HG02571 (cell line): ENCODE measurements around the gene ZFP62.

Experiments
- ATAC-seq: cut with Tn5 transposase; IDR thresholded peaks from one replicate; pipeline ENCODE4 v1.9.1; 2021; ENCODE audit warnings: mild to moderate bottlenecking, moderate library complexity; ENCODE audit not compliant: unreplicated experiment

Gene ZFP62

DNA sequence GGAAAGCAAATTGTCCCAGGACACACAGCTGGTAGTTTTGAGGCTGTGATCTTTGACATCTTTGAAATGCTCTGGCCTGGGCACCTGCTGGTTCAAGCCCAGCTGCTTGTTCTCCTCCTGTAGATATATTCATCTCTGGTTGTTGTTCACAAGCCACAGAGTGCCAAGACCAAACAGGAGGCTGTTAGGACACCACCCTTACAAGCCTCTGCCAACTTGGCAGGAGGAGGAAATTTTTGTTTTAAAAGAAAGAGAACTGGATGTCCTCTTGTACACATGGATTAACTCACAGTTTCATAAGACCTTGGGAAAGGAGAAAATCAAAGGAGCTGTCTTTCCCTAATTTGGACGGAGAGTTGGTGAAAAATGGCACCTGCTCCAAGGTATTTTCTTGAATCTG lies 8.5 kb upstream of the ZFP62 start:
- ATAC-seq = no peak

DNA sequence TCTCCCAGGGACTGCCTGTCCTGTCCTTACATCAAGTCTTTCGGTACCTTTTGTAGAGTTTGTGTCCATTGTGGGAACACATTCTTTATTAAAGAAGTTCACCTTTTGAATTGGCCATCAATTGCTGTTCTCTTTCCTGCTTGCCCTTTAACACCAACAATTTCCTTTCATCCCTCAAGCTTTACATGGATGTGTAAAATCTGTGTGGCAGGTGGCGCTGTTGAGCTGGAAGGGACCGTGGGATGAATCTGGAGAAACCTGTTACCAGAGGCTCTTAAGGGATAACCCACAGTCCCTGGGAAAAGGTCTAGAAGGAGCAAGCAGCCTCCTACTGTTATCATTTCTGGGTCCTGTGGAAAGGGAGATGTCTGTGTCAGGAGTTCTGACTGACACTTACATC lies 7.9 kb upstream of the ZFP62 start:
- no peak for ATAC-seq

DNA sequence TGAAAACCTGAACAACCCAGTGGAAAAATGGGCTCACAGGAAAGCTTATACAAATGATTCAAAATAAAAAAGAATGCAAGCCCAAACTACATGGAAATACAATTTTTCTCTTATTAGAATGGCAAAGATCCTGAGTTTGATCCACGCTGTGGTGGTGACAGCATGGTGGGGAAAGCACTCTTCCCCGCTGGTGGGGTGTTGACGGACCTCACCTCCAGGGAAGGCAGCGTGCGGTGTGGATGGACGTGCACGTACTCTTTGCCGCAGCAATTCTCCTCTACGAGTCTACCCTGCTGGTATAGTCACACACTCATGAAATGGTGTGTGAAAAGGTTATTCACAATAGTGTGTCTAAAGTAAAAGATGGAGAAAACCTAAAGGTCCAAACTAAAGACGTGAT lies 5.9 kb upstream of the ZFP62 start:
- ATAC-seq = no peak

DNA sequence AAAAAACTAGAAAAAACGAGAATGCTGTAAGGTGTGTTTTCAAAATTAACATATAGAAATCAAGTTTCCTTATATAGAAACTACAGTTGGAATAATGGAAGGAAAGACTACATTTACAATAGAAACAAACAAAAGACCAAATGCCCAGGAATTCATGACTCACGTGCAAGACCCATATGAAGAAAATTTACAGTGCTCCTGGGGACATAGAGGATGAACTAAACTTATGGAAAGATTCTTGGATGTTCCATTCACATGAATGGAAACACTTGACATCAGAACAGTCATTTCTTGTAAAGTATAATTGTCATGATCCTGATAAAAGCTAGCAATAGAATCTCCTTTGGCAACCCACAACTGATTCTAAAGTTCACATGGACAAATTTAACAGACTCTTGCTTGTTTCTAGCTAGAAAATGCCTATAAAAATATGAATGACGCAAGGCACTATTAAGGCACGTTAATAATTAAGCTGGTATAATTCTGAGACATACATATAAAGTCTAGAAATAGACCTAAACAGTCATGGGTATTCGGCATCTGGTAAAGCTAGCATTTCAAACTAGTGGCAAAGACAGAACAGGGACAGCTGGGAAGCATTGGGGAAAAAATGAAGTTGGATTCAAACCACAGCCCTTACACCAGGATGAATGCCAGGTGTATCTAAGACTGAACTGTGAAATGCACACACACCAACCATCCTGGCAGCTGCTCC lies 5.1 kb upstream of the ZFP62 start:
- no peak for ATAC-seq

DNA sequence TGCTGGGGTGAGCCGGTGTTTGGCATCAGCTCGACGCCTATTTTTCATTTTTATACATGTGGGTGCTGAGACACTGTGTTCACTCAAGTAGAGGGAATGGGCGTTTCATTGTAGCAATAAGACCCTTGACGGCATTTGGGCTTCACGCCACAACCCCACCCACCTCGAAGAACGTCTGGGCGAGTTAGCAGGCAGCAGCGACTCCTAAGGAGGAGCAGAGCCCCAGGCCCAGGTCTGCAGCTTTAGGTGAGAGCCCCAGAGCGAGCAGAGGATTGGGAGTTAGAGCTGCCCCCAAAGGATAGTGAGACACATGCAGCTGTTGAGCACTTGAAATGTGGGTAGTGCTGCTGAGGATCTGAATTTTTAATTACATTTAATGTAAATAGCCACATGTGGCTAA lies 1.6 kb upstream of the ZFP62 start:
- ATAC-seq = no peak

DNA sequence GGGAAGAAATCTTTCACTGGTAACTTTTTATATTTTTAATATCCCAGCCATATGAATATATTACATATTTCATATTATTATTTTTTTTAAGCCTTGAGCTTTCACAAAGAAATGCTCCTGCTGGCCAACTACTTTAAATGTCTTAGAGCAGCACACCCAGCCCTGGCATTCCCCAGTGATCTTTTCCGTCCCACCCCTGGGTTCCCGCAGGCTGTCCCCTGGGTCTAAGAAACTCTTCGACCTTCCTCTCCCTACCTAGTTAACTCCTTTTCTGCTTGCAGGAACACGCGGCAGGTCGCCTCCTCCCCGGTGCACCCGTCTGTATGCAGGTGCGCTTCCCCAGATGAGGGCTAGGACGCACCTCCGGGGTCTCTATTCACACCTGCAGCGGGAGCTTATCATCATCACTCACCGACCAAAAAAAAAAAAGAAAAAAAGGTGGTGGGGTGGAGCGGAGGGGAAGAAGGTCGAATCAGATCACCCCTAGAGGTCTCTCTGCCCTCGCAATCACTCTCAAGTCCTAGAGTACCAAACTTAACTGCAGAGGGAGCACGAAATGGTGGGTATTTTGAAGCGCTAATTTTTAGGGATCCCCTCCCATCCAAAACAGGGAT lies 696 bp downstream of the ZFP62 start:
- peak; percentile 45 for ATAC-seq

DNA sequence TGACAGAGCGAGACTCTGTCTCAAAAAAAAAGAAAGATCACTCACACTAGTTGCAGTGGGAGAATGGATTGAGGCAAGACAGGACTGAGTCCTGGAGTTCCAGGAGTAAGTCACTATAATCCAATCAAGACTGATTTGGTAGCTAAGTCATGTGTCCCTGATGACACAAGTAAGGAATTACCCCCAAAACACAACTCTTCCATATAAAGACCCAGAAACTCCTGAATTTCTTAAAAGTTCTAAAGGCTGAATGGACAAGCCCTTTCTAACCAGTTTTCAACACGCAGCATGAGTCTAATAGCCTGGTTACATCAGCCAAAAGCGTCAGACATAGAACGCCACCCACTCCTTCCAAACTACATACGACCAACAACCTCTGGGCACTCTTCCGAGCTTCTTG lies 2.5 kb downstream of the ZFP62 start:
- ATAC-seq = no peak

DNA sequence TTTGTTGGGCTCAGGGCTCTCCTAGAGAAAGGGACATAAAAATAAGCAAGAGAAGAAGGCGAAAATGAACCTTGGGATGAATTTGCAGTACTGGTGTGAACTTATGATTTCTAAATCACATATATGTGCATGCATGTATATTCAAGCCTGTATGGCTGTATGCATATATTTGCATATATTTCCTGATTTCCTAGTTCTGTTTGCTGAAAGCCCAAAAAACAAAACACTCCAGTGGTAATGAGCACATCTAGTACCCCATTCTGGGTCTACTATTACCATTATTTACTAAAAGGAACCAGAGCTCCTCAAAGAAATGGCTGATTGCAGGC lies 7.3 kb downstream of the ZFP62 start:
- ATAC-seq = no peak

DNA sequence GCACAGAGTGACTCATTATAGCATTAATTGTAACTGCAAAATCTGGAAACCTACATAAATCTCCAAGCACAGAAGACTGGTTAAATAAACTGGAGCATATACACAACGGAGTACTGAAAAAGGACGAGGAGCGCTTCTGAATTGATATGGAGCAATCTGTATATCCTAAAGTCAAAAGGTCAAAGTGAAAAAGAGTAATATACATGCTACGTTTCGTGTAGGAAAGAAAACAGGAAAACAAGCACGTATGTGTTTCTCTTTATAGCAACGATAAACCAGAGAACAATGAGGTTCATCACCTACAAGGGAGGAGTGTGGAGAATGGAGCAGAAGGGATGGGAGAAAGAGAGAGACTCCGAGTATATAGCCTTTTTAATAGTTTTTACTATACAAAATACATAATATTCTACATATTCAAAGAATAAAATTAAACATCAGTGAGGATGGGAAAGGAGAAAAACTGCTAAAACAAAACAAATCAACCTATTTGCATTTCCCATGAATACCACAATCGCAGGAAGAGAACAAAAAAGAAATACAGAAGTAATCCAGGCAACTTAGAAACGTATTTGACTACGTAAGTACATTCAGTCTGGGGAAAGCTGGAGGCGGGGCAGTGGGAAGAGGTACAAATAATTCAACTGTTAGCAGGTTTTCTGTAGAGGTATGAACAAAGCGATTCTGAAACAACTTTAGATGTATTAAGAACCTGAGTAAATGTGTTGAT lies 7.8 kb downstream of the ZFP62 start:
- no peak for ATAC-seq

DNA sequence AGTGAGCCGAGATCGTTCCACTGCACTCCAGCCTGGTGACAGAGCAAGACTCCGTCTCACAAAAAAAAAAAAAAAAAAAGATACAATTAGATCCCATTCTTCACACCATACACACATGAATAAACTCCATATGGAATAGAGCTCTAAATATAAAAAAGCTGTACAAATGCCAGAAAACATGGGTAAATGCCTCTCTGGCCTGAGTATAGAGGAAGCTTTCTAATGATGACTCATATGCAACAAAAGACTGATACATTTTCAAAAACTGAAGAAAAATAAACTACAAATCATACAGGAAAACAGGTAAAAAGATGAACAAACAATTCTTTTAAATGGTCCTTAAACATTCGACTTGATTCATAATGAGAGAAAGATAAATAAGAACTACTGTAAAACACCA lies 8.6 kb downstream of the ZFP62 start:
- ATAC-seq = no peak

DNA sequence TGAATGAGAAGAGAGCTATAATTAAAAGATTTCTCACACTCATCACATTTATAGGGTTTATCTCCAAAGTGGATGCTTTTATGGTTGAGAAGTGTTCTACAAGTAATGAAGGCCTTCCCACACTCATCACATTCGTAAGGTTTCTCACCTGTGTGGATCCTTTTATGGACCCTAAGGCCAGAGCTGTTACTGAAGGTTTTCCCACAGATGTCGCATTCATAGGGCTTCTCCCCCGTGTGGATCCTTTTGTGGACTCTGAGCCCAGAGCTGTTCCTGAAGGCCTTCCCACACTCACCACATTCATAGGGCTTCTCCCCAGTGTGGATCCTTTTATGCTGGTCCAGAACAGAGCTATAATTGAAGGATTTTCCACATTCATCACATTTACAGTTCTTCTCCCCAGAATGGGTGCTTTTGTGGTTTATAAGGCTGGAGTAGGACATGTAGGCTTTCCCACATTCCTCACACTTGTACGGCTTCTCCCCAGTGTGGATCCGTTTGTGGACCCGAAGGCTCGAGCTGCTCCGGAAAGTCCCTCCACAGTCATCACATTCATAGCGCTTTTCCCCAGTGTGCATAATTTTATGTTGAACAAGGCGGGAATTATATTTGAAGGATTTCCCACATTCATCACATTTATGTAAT lies 10.5 kb downstream of the ZFP62 start:
- no peak for ATAC-seq

DNA sequence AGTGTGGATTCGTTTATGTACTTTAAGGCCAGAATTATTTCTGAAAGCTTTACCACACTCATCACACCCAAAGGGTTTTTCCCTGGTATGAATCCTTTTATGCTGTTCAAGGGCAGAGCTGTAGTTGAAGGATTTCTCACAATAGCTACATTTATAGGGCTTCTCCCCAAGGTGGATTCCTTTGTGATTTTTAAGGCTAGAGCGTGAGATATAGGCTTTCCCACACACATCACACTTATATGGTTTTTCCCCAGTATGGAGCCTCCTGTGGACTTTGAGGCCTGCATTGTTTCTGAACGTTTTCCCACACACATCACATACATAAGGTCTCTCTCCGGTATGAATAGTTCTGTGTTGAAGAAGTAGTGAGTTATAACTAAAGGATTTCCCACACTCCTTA lies 11.2 kb downstream of the ZFP62 start:
- no peak for ATAC-seq

DNA sequence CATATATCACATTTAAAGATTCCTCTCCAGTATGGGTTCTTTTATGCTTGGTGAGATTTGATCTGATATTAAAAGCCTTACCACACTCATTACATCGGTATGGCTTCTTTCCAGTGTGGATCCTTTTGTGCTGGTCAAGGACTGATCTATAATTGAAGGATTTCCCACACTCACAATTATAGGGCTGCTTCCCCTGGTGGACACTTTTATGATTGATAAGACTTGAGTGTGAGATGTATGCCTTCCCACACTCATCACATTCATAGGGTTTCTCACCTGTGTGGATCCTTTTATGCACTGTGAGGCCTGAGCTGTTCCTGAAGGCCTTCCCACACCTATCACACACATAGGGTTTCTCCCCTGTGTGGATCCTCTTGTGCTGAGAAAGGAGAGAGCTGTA lies 12.2 kb downstream of the ZFP62 start:
- ATAC-seq = no peak

DNA sequence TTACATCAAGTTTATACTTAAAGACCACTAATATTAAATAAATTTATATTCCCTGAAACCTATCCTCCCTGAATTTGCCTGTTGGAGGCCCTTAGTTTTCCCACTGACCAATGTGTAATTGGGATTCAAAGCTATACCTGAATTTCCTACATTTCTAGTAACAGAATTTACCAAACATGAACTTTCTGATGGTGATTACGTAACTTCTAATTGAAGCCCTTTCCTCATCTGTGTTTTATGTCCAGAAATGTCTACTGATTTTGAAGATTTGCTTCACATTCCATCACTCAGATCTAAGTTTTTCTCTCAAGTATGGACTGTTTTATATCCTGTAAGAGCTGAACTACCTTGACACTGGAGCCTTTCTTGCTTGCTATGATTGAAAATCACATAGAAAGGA lies 12.8 kb downstream of the ZFP62 start:
- ATAC-seq = no peak

DNA sequence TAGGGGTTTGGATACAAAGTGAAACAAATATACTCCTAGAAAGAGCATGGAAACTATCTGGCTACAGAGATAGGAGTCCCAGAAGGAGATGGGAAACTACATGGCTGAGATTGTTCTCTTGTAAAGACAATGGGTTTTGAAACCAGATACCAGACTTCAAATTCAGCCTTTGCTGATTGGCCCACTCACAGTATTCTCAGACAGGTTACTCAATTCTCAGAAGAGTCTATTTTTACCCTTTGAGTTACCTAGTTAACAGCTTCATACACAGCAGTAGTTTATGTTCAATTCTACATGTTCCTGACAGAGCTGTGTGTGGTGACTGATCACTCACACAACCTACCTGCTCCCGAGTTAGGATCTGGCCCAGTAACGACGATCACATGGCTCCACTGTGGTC lies 14.1 kb downstream of the ZFP62 start:
- no peak for ATAC-seq

DNA sequence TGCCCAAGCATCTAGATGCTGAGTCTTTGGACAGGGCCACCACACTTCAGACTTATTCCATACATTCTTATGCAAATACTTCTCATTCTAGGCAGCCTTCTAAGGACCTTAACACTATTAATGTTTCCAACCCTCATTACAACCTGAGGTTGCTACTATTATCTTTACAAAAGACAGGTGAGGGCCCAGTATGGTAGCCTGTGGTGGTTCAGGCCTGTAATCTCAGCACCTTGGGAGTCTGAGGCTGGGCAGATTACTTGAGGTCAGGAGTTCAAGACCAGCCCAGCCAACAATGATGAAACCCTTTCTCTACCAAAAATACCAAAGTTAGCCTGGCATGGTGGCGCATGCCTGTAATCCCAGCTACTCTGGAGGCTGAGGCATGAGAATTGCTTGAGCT lies 16.2 kb downstream of the ZFP62 start:
- no peak for ATAC-seq

DNA sequence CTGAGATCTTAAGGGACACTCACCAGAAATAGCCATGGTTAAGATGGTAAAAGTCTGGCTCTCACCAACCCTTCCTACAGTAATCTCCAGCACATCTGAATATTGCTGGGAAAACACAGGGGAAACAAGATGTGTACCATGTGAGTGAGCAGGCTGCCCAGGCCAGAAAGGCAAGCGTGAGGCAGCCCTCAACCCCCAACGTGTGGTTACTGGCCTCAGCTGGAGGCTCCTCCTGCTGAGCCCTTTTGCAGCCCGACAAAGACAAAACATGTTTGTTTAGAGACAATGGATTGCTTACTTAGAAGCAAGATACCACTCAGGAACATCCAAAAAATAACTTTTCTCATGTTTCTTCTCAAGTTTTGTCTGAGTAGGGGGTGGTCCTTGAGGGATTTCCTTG lies 16.6 kb downstream of the ZFP62 start:
- ATAC-seq = no peak

DNA sequence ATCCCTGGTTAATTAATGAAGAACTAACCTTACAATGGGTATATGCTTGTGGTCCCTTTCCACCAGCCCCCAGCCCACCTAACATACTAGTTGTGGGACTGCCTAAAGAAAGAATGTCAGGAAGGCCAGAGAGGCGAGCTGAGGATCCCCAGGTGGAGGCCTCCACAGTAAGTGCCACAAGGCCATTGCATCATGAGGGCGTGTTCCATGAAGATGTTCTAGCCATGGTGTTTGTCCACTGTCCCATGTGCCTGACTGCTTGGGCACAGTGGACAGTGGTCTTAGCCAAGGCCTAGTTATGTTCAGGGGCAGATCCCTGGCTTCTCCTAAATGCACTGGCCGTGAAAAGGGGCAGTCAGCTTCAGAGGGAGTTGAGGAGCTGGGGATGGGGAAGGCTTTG lies 21.1 kb downstream of the ZFP62 start:
- ATAC-seq = no peak

DNA sequence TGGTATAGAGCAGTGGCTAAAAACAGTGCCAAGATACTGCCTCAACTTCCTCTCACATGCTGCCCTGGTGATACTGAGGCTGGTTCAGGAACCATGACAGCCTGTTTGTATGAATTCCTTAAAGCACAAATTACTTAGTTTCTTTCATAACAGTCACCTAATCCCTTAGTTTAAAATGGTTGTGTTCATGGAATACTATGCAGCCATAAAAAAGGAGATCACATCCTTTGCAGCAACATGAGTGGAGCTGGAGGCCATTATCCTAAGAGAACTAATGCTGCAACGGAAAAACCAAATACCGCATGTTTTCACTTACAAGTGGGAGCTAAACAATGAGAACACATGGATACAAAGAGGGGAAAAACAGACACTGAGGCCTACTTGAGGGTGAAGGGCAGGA lies 21.8 kb downstream of the ZFP62 start:
- ATAC-seq = no peak

DNA sequence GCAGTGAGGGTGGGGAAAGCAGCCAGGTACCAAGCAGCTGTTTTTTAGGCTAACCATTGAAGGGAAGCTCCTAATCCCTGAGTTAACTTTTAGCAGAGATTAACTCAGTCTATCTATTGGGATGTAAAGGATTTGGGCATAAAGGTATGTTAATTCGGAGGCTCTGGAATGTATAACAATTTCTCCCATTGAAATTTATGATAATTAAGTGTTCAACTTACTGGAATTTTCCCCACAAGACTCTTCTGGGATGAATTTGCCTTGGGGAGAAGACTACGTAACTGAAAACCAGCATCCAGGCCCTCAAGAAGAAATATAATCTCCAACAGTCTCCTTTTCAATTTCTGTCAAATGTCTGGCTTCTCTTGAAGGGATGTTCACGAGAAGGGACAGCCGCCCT lies 23.6 kb downstream of the ZFP62 start:
- no peak for ATAC-seq

DNA sequence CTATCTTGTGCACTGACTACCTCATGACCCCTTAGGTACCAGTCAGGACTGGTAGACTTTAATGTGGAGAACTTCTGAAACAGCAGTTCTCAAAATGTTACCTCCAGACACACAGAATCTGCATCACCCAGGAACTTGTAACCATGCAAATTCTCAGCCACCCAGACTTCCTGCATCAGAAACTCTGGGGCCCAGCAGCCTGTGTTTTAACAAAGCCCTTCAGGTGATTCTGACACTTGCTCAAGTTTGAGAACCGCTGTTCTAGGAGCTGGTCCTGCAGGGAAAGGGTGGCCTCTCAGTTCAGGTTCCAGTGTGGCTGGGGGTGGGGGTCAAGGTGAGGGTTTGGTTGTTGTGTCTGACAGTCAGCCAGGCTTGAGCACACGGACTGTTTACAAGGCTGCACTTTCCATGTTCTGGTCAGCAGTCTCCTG lies 28.4 kb downstream of the ZFP62 start:
- peak; percentile 32 for ATAC-seq
